ENCODE measurements around the gene CHD1L. TPM values are rescaled to one million over a fixed set of nuclear protein-coding genes. Genes with fewer than 3 reads are reported as not detected.

Gene CHD1L
- total RNA-seq, 1 donor from 2014 or later, result 8.0 TPM

- no peak for TF ChIP-seq CTCF (IDR thresholded peaks at IDR 0.05)
- Histone ChIP-seq H3K36me3 (no peaks in the 10 kb centered on the region), H3K27me3 (no peaks in the 10 kb centered on the region), H3K4me3 (peak overlapping the region; percentile 68 to 91), H3K4me1 (no peaks in the 10 kb centered on the region), H3K9me3 (no peaks in the 10 kb centered on the region), H3K27ac (peak overlapping the region; percentile 96 to 98)
- intact Hi-C loops (cut with DNase I), result loop anchor here (1.0 to 2.0 kb wide), 2 partner anchors 31 to 70 kb away; partner anchors contain the start of gene PRKAB2
- DNase-seq (ENCODE audit: low spot score in 2 of 2), result no peak
Observed at GRCh38 chr1:147241934-147242448, 493 bp upstream of the CHD1L start.

GRCh38 chr1:147243228-147243685 is 773 bp downstream of the CHD1L start:
- peak in 1 of 2 donors; percentile 74 for DNase-seq (ENCODE audit: low spot score in 2 of 2)
- peak overlapping the region; percentile 96 to 98 for H3K27ac ChIP-seq
- no peak for TF ChIP-seq CTCF (IDR thresholded peaks at IDR 0.05)
- peak overlapping the region; percentile 68 to 91 for H3K4me3 ChIP-seq
- H3K9me3 ChIP-seq, result no peaks in the 10 kb centered on the region
- intact Hi-C loops (cut with DNase I), result loop anchor here (2.0 kb wide), 1 partner anchor 30 kb away; no protein-coding TSS in a partner anchor
- peaks cover 0 to 3% of the 10 kb centered on the region in 2 donors for H3K4me1 ChIP-seq
- no peaks in the 10 kb centered on the region for H3K27me3 ChIP-seq
- no peaks in the 10 kb centered on the region for H3K36me3 ChIP-seq

GRCh38 chr1:147243841-147244240 is 1.4 kb downstream of the CHD1L start:
- H3K36me3 ChIP-seq, result no peaks in the 10 kb centered on the region
- peak overlapping the region; percentile 96 to 98 for H3K27ac ChIP-seq
- no peaks in the 10 kb centered on the region for H3K27me3 ChIP-seq
- H3K4me1 ChIP-seq, result peaks cover 0 to 3% of the 10 kb centered on the region in 2 donors
- H3K9me3 ChIP-seq, result no peaks in the 10 kb centered on the region
- TF ChIP-seq CTCF (IDR thresholded peaks at IDR 0.05), result no peak
- DNase-seq (ENCODE audit: low spot score in 2 of 2), result no peak
- H3K4me3 ChIP-seq, result peak overlapping the region; percentile 68 to 91
- intact Hi-C loops (cut with DNase I), result loop anchor here (2.0 kb wide), 1 partner anchor 29 kb away; no protein-coding TSS in a partner anchor

- Histone ChIP-seq H3K9me3 (no peaks in the 10 kb centered on the region), H3K36me3 (no peaks in the 10 kb centered on the region), H3K27ac (peak overlapping the region in 1 of 2 donors; percentile 33), H3K4me3 (no peak overlapping the region), H3K4me1 (peaks cover 0 to 3% of the 10 kb centered on the region in 2 donors), H3K27me3 (no peaks in the 10 kb centered on the region)
- DNase-seq (ENCODE audit: low spot score in 2 of 2), result no peak
- TF ChIP-seq CTCF (IDR thresholded peaks at IDR 0.05), result no peak
- intact Hi-C loops (cut with DNase I), result no loop called here
Observed at GRCh38 chr1:147245129-147245528, 2.6 kb downstream of the CHD1L start.

- no peak for TF ChIP-seq CTCF (IDR thresholded peaks at IDR 0.05)
- Histone ChIP-seq H3K9me3 (no peaks in the 10 kb centered on the region), H3K36me3 (no peaks in the 10 kb centered on the region), H3K4me1 (peaks cover 0 to 4% of the 10 kb centered on the region in 2 donors), H3K27me3 (no peaks in the 10 kb centered on the region), H3K4me3 (no peak overlapping the region), H3K27ac (no peak overlapping the region)
- DNase-seq (ENCODE audit: low spot score in 2 of 2), result no peak
- intact Hi-C loops (cut with DNase I), result no loop called here
Observed at GRCh38 chr1:147245586-147246021, 3.1 kb downstream of the CHD1L start.
